HCT116 (cell line): Measurements from ENCODE around the gene ANKRD39. TPM values are rescaled to one million over a fixed set of nuclear protein-coding genes. Genes with fewer than 3 reads are reported as not detected.

Experiments
- ATAC-seq: fragments of 200-7000 bp; cut with Tn5 transposase; 2 replicates; pipeline ENCODE4 v1.9.1; 2020; ENCODE audit warnings: mild to moderate bottlenecking, moderate library complexity
- BruUV-seq: library from RNA; stranded (reverse); fragments of 400-500 nt; replicated peaks from 2 replicates; lab custom pipeline; 2021; lab: Mats Ljungman, UMichigan
- CTCF ChIA-PET: fragments of 300-600 bp; sonication (Branson Sonifier 250); formaldehyde crosslinking; loops from one replicate; lab custom pipeline; 2021; ENCODE audit warnings: antibody characterized with exemption; lab: Charles Lee
- POLR2A ChIA-PET: fragments of 300-600, 350-600 bp; sonication (Branson Sonifier 250); formaldehyde crosslinking; loops from one replicate; lab custom pipeline; 2021; ENCODE audit warnings: antibody characterized with exemption; lab: Charles Lee
- RAD21 ChIA-PET, 2 experiments: fragments of 300-600 bp; sonication (Branson Sonifier 250); formaldehyde crosslinking; loops; one replicate each; lab custom pipeline; 2023; ENCODE audit warnings: low total read pairs in 2 of 2; ENCODE audit not compliant: uncharacterized antibody in 2 of 2, unreplicated experiment in 2 of 2, low non-redundant PET in 1 of 2; lab: Charles Lee
- DNase-seq: peaks from one replicate; pipeline ENCODE4 v3.0.0-alpha.2; 2010; ENCODE audit warnings: low read depth, low spot score
- H2AFZ ChIP-seq: fragments of 200-600 bp; shearing (Covaris generic), sonication (generic); 2 replicates; pipeline ENCODE4 v1.6.1; 2017; ENCODE audit warnings: low read depth, mixed run types, mixed read lengths, antibody characterized with exemption, low read length; ENCODE audit not compliant: poor library complexity, severe bottlenecking
- H3K27ac ChIP-seq: 2 replicates; pipeline ENCODE4 v1.5.1; 2012; ENCODE audit warnings: low read depth, low read length
- H3K27me3 ChIP-seq: fragments of 200-600 bp; sonication (generic); 2 replicates; pipeline ENCODE4 v1.6.1; 2016; ENCODE audit warnings: mixed run types, low read length, mixed read lengths; ENCODE audit not compliant: insufficient read depth
- H3K36me3 ChIP-seq, 2 experiments: fragments of 200-500 bp in 1 of 2; fragments of 200-600 bp in 1 of 2; sonication (Bioruptor generic) in 1 of 2; sonication (generic) in 1 of 2; 2 replicates each; pipeline versions ENCODE4 v1.5.1 to v1.6.1; 2014 to 2016; ENCODE audit warnings: low read length in 2 of 2, inconsistent platforms in 1 of 2, mixed read lengths in 1 of 2, mixed run types in 1 of 2; ENCODE audit not compliant: insufficient read depth in 2 of 2, control insufficient read depth in 1 of 2
- H3K4me1 ChIP-seq, 2 experiments: fragments of 200-600 bp in 1 of 2; sonication (generic) in 1 of 2; 2 replicates each; pipeline versions ENCODE4 v1.5.1 to v1.6.1; 2012 to 2017; ENCODE audit warnings: low read length in 2 of 2, inconsistent platforms in 1 of 2, mild to moderate bottlenecking in 1 of 2, mixed read lengths in 1 of 2, mixed run types in 1 of 2, moderate library complexity in 1 of 2; ENCODE audit not compliant: insufficient read depth in 2 of 2, control insufficient read depth in 1 of 2
- H3K4me2 ChIP-seq: fragments of 200-600 bp; sonication (generic); 2 replicates; pipeline ENCODE4 v1.6.1; 2017; ENCODE audit warnings: mixed run types, low read length, mixed read lengths
- H3K4me3 ChIP-seq, 2 experiments: fragments of 200-600 bp in 1 of 2; sonication (generic) in 1 of 2; replicated peaks in 1 of 2; 2 replicates each; pipeline ENCODE4 v1.5.1; 2011 to 2016; ENCODE audit warnings: low read length in 2 of 2, control low read depth in 1 of 2, low read depth in 1 of 2, mild to moderate bottlenecking in 1 of 2, mixed read lengths in 1 of 2, mixed run types in 1 of 2
- H3K79me2 ChIP-seq: fragments of 200-600 bp; sonication (generic); 2 replicates; pipeline ENCODE4 v1.6.1; 2017; ENCODE audit warnings: mild to moderate bottlenecking, mixed run types, low read length, moderate library complexity, mixed read lengths; ENCODE audit not compliant: insufficient read depth
- H3K9ac ChIP-seq: fragments of 200-600 bp; sonication (generic); 2 replicates; pipeline ENCODE4 v1.6.1; 2016; ENCODE audit warnings: low read length, mixed read lengths
- H3K9me2 ChIP-seq: fragments of 200-600 bp; sonication (generic), shearing (Covaris generic); 2 replicates; pipeline ENCODE4 v1.6.1; 2017; ENCODE audit warnings: mixed run types, mild to moderate bottlenecking, moderate library complexity; ENCODE audit not compliant: insufficient read depth
- H3K9me3 ChIP-seq, 2 experiments: fragments of 200-500 bp in 1 of 2; fragments of 200-600 bp in 1 of 2; sonication (Bioruptor generic) in 1 of 2; sonication (generic) in 1 of 2; 2 replicates each; pipeline ENCODE4 v1.6.1; 2014 to 2017; ENCODE audit warnings: low read length in 2 of 2, mixed read lengths in 2 of 2, inconsistent platforms in 1 of 2, low read depth in 1 of 2, mild to moderate bottlenecking in 1 of 2, mixed run types in 1 of 2, moderate library complexity in 1 of 2; ENCODE audit not compliant: control insufficient read depth in 1 of 2, insufficient read depth in 1 of 2
- H4K20me1 ChIP-seq: fragments of 200-600 bp; sonication (generic), shearing (Covaris generic); 2 replicates; pipeline ENCODE4 v1.6.1; 2017; ENCODE audit warnings: mixed run types, mild to moderate bottlenecking, moderate library complexity; ENCODE audit not compliant: insufficient read depth
- ATF3 ChIP-seq: IDR thresholded peaks from 2 replicates; pipeline ENCODE4 v1.6.1; 2012
- CBX3 ChIP-seq: IDR thresholded peaks from 2 replicates; pipeline ENCODE4 v1.6.1; 2012; ENCODE audit warnings: low read depth
- CEBPB ChIP-seq: IDR thresholded peaks from 2 replicates; pipeline ENCODE4 v1.6.1; 2012; ENCODE audit warnings: low read depth
- CTCF ChIP-seq, 3 experiments: fragments of 200-600 bp in 1 of 3; sonication (generic) in 1 of 3; IDR thresholded peaks in 2 of 3; conservative IDR thresholded peaks in 1 of 3; 2 replicates each; pipeline ENCODE4 v1.5.1; 2012 to 2017; ENCODE audit warnings: low read depth in 2 of 3, low read length in 2 of 3, antibody characterized with exemption in 1 of 3, borderline replicate concordance in 1 of 3, control low read depth in 1 of 3, mild to moderate bottlenecking in 1 of 3, mixed read lengths in 1 of 3, mixed run types in 1 of 3, moderate library complexity in 1 of 3; ENCODE audit not compliant: insufficient read depth in 1 of 3
- EZH2 ChIP-seq: fragments of 200-600 bp; sonication (generic); IDR thresholded peaks from 2 replicates; pipeline ENCODE4 v1.6.1; 2017; ENCODE audit warnings: antibody characterized with exemption, mixed run types
- EZH2phosphoT487 ChIP-seq: fragments of 200-600 bp; IDR thresholded peaks from 2 replicates; pipeline ENCODE4 v1.6.1; 2018; ENCODE audit warnings: antibody characterized with exemption, borderline replicate concordance
- RAD21 ChIP-seq: IDR thresholded peaks from 2 replicates; pipeline ENCODE4 v1.6.1; 2012; ENCODE audit warnings: low read depth, mild to moderate bottlenecking
- REST ChIP-seq: IDR thresholded peaks from 2 replicates; pipeline ENCODE4 v1.6.1; 2012; ENCODE audit warnings: low read depth
- SP1 ChIP-seq: IDR thresholded peaks from 2 replicates; pipeline ENCODE4 v1.6.1; 2012; ENCODE audit warnings: low read depth
- YY1 ChIP-seq: IDR thresholded peaks from 2 replicates; pipeline ENCODE4 v1.6.1; 2011; ENCODE audit warnings: low read length, low read depth, moderate library complexity, mild to moderate bottlenecking; ENCODE audit not compliant: insufficient replicate concordance; ENCODE audit errors: extremely low read depth
- ZFX ChIP-seq: fragments of 450-650 bp; IDR thresholded peaks from 2 replicates; pipeline ENCODE4 v1.6.1; 2017
- ZNF274 ChIP-seq: fragments of 200-500 bp; sonication (Bioruptor generic); IDR thresholded peaks from 2 replicates; pipeline ENCODE4 v1.6.1; 2014; ENCODE audit warnings: mild to moderate bottlenecking, low read depth, low read length, inconsistent platforms
- intact Hi-C: fragments of 100-400 bp; cut with micrococcal nuclease; formaldehyde crosslinking; loops from 2 replicates; pipeline ENCODE4 v1.10.0; 2022
- total RNA-seq: library from RNA; stranded (reverse); gene quantifications from one replicate; pipeline ENCODE4 v1.2.1, GENCODE V29; 2021; ENCODE audit not compliant: unreplicated experiment

Gene ANKRD39
- total RNA-seq, 1 experiment from 2014 or later: 24.2 TPM

- no peaks in the 10 kb centered on the region for H3K27me3 ChIP-seq
- intact Hi-C loops: no loop called here
- DNase-seq (no peak), ATAC-seq (peak; percentile 28; the same call in 1 of the 2 replicates)
- ChIA-PET CTCF (no interaction called here), POLR2A (no interaction called here), RAD21 (no interaction called here)
- H3K9me2 ChIP-seq: no peaks in the 10 kb centered on the region
- H2AFZ ChIP-seq: no peak overlapping the region
- no peaks in the 10 kb centered on the region for H3K9me3 ChIP-seq
- H4K20me1 ChIP-seq: no peaks in the 10 kb centered on the region
- no peak overlapping the region for H3K9ac ChIP-seq
- H3K4me2 ChIP-seq: no peak overlapping the region
- no peaks in the 10 kb centered on the region for H3K79me2 ChIP-seq
- TF ChIP-seq ZNF274: no peak
- TF ChIP-seq CBX3: no peak
- TF ChIP-seq ATF3: no peak
- no peak for TF ChIP-seq YY1
- TF ChIP-seq EZH2: no peak
- no peak for TF ChIP-seq ZFX
- no peak for TF ChIP-seq EZH2phosphoT487
- TF ChIP-seq CTCF (IDR thresholded peaks at IDR 0.05 in 2 of 3, conservative IDR thresholded peaks at IDR 0.05 in 1 of 3; ENCODE audit: borderline replicate concordance in 1 of 3, insufficient read depth in 1 of 3, low read depth in 2 of 3, low read length in 2 of 3): no peak
- TF ChIP-seq REST: no peak
- no peak for TF ChIP-seq RAD21
- TF ChIP-seq SP1: no peak
- no peak for TF ChIP-seq CEBPB
- 0 out of 4 replicates have a peak, but pooled peaks cover 0 to 8% of the 10 kb centered on the region in 2 experiments for H3K36me3 ChIP-seq
- BruUV-seq: no TSS peak
- no peak overlapping the region for H3K27ac ChIP-seq
- H3K4me1 ChIP-seq: no peaks in the 10 kb centered on the region
- H3K4me3 ChIP-seq: no peak overlapping the region
Measured at GRCh38 chr2:96839293-96839874, 18.4 kb downstream of the ANKRD39 start.
